ENCODE measurements around the gene BANK1.

GRCh38 chr4:101851672-101852071, 61.1 kb downstream of the BANK1 start:
- TF ChIP-seq CTCF (tag by site-specific recombination; IDR thresholded peaks at IDR 0.05) (no peak), ZNF18 (tag by site-specific recombination; IDR thresholded peaks at IDR 0.05) (no peak), SP2 (tag by site-specific recombination; IDR thresholded peaks at IDR 0.05) (no peak), MYNN (tag by site-specific recombination; IDR thresholded peaks at IDR 0.05; ENCODE audit: borderline replicate concordance) (no peak), ZNF239 (tag by site-specific recombination; IDR thresholded peaks at IDR 0.05) (no peak), ZBTB7A (tag by site-specific recombination; IDR thresholded peaks at IDR 0.05; ENCODE audit: low read depth) (no peak), ZNF175 (tag by site-specific recombination; IDR thresholded peaks at IDR 0.05) (no peak), SETDB1 (IDR thresholded peaks at IDR 0.05; ENCODE audit: insufficient read length, low read length) (no peak), YY1 (tag by site-specific recombination; IDR thresholded peaks at IDR 0.05) (no peak), ZNF140 (tag by site-specific recombination; IDR thresholded peaks at IDR 0.05) (no peak), PBX3 (CRISPR knock-in tag; IDR thresholded peaks at IDR 0.05) (no peak), ZNF433 (tag by site-specific recombination; IDR thresholded peaks at IDR 0.05; ENCODE audit: low read depth) (no peak), ZNF76 (tag by site-specific recombination; IDR thresholded peaks at IDR 0.05; ENCODE audit: borderline replicate concordance, low read depth) (no peak)
- TF ChIP-seq, protein P1, sequence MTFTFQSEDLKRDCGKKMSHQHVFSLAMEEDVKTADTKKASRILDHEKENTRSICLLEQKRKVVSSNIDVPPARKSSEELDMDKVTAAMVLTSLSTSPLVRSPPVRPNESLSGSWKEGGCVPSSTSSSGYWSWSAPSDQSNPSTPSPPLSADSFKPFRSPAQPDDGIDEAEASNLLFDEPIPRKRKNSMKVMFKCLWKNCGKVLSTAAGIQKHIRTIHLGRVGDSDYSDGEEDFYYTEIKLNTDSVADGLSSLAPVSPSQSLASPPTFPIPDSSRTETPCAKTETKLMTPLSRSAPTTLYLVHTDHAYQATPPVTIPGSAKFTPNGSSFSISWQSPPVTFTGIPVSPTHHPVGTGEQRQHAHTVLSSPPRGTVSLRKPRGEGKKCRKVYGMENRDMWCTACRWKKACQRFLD (tag by site-specific recombination; IDR thresholded peaks at IDR 0.05) = no peak

All from HEK293 (cell line).